Adrenal gland (tissue), 5 donors: Measurements from ENCODE around the gene TSC22D2.

ENCODE experiments used
- CTCF ChIP-seq, 6 experiments: fragments of 450-650 bp in 4 of 6; fragments of 200-600 bp in 2 of 6; sonication (generic) in 1 of 6; IDR thresholded peaks; 1 replicate in 5 of 6; 2 replicates in 1 of 6; pipeline versions ENCODE4 v1.5.1 to v1.8.0; 2016 to 2021; ENCODE audit warnings: antibody characterized with exemption in 6 of 6, mild to moderate bottlenecking in 2 of 6, moderate library complexity in 1 of 6
- POLR2A ChIP-seq, 2 donors: fragments of 450-650 bp; IDR thresholded peaks; one replicate each; pipeline ENCODE4 v1.6.1; 2017; ENCODE audit warnings: antibody characterized with exemption in 2 of 2, mild to moderate bottlenecking in 2 of 2, moderate library complexity in 1 of 2
- donor health status: DM: no; HTN: no; CAD: no.

- TF ChIP-seq CTCF (IDR thresholded peaks at IDR 0.05) (no peak), POLR2A (IDR thresholded peaks at IDR 0.05) (no peak)
Observed at GRCh38 chr3:150363420-150363819, 44.7 kb upstream of the TSC22D2 start.
